ENCODE measurements around the gene MEAK7. TPM values are rescaled to one million over a fixed set of nuclear protein-coding genes. Genes with fewer than 3 reads are reported as not detected.

MEAK7 gene
- total RNA-seq, 2 donors from 2014 or later, result 13.8 to 23.2 TPM

GRCh38 chr16:84460406-84461028, 43.9 kb downstream of the MEAK7 start:
- no peak for ATAC-seq (ENCODE audit: insufficient number of reproducible peaks, low FRiP score, low read depth)
- Histone ChIP-seq H3K4me1 (ENCODE audit: control insufficient read depth in 1 of 2, low read depth in 2 of 2) (no peaks in the 10 kb centered on the region), H3K27ac (no peak overlapping the region), H3K27me3 (replicated peaks; ENCODE audit: insufficient read depth) (no peaks in the 10 kb centered on the region), H3K9me3 (no peaks in the 10 kb centered on the region), H3K4me3 (no peak overlapping the region), H3K36me3 (peaks cover 4% of the 10 kb centered on the region)
- TF ChIP-seq CTCF (IDR thresholded peaks at IDR 0.05), result no peak
- no peak for DNase-seq (ENCODE audit: low spot score)

- H3K36me3 ChIP-seq, result peaks cover 4% of the 10 kb centered on the region
- ATAC-seq (ENCODE audit: insufficient number of reproducible peaks, low FRiP score, low read depth), result no peak
- no peak for DNase-seq (ENCODE audit: low spot score)
- no peaks in the 10 kb centered on the region for H3K27me3 ChIP-seq (replicated peaks; ENCODE audit: insufficient read depth)
- no peaks in the 10 kb centered on the region for H3K9me3 ChIP-seq
- TF ChIP-seq CTCF (IDR thresholded peaks at IDR 0.05), result no peak
- no peaks in the 10 kb centered on the region for H3K4me1 ChIP-seq (ENCODE audit: control insufficient read depth in 1 of 2, low read depth in 2 of 2)
- H3K27ac ChIP-seq, result no peak overlapping the region
- no peak overlapping the region for H3K4me3 ChIP-seq
Observed at GRCh38 chr16:84459941-84460405, 44.5 kb downstream of the MEAK7 start.

- no peak overlapping the region for H3K27ac ChIP-seq
- peaks cover 4% of the 10 kb centered on the region for H3K36me3 ChIP-seq
- H3K9me3 ChIP-seq, result no peaks in the 10 kb centered on the region
- TF ChIP-seq CTCF (IDR thresholded peaks at IDR 0.05), result no peak
- no peaks in the 10 kb centered on the region for H3K27me3 ChIP-seq (replicated peaks; ENCODE audit: insufficient read depth)
- ATAC-seq (ENCODE audit: insufficient number of reproducible peaks, low FRiP score, low read depth) (no peak), DNase-seq (ENCODE audit: low spot score) (no peak)
- H3K4me3 ChIP-seq, result no peak overlapping the region
- H3K4me1 ChIP-seq (ENCODE audit: control insufficient read depth in 1 of 2, low read depth in 2 of 2), result no peaks in the 10 kb centered on the region
Observed at GRCh38 chr16:84459533-84459894, 44.9 kb downstream of the MEAK7 start.

- Histone ChIP-seq H3K4me1 (ENCODE audit: control insufficient read depth in 1 of 2, low read depth in 2 of 2) (no peaks in the 10 kb centered on the region), H3K27me3 (replicated peaks; ENCODE audit: insufficient read depth) (no peaks in the 10 kb centered on the region), H3K27ac (no peak overlapping the region), H3K36me3 (peaks cover 4% of the 10 kb centered on the region), H3K9me3 (no peaks in the 10 kb centered on the region), H3K4me3 (no peak overlapping the region)
- no peak for TF ChIP-seq CTCF (IDR thresholded peaks at IDR 0.05)
- DNase-seq (ENCODE audit: low spot score) (no peak), ATAC-seq (ENCODE audit: insufficient number of reproducible peaks, low FRiP score, low read depth) (no peak)
Observed at GRCh38 chr16:84458606-84459532, 45.6 kb downstream of the MEAK7 start.

GRCh38 chr16:84455031-84455430, 49.4 kb downstream of the MEAK7 start:
- Histone ChIP-seq H3K36me3 (no peaks in the 10 kb centered on the region), H3K27ac (no peak overlapping the region), H3K4me3 (no peak overlapping the region), H3K27me3 (replicated peaks; ENCODE audit: insufficient read depth) (no peaks in the 10 kb centered on the region), H3K9me3 (no peaks in the 10 kb centered on the region), H3K4me1 (ENCODE audit: control insufficient read depth in 1 of 2, low read depth in 2 of 2) (no peaks in the 10 kb centered on the region)
- no peak for DNase-seq (ENCODE audit: low spot score)
- no peak for TF ChIP-seq CTCF (IDR thresholded peaks at IDR 0.05)
- no peak for ATAC-seq (ENCODE audit: insufficient number of reproducible peaks, low FRiP score, low read depth)
